ENCODE data around the gene SOBP.

GRCh38 chr6:107567643-107568042 is 77.7 kb downstream of the SOBP start:
- TF ChIP-seq, protein P1, sequence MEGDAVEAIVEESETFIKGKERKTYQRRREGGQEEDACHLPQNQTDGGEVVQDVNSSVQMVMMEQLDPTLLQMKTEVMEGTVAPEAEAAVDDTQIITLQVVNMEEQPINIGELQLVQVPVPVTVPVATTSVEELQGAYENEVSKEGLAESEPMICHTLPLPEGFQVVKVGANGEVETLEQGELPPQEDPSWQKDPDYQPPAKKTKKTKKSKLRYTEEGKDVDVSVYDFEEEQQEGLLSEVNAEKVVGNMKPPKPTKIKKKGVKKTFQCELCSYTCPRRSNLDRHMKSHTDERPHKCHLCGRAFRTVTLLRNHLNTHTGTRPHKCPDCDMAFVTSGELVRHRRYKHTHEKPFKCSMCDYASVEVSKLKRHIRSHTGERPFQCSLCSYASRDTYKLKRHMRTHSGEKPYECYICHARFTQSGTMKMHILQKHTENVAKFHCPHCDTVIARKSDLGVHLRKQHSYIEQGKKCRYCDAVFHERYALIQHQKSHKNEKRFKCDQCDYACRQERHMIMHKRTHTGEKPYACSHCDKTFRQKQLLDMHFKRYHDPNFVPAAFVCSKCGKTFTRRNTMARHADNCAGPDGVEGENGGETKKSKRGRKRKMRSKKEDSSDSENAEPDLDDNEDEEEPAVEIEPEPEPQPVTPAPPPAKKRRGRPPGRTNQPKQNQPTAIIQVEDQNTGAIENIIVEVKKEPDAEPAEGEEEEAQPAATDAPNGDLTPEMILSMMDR (IDR thresholded peaks at IDR 0.05): no peak
- no peak for TF ChIP-seq POLR2A (IDR thresholded peaks at IDR 0.05)
